Measurements from ENCODE around the gene SLC5A2. TPM values are rescaled to one million over a fixed set of nuclear protein-coding genes. Genes with fewer than 3 reads are reported as not detected.

The SLC5A2 gene
- total RNA-seq, 2 experiments from 2014 or later = not detected

- Histone ChIP-seq H3K79me2 (ENCODE audit: insufficient read depth, low read depth, low read length) (no peaks in the 10 kb centered on the region), H2AFZ (ENCODE audit: low read length) (no peak overlapping the region), H3K4me2 (ENCODE audit: low read length) (no peak overlapping the region), H3K36me3 (ENCODE audit: insufficient read depth, low read length) (no peaks in the 10 kb centered on the region), H3K9me2 (ENCODE audit: insufficient read depth, low read length) (no peaks in the 10 kb centered on the region), H3K9me3 (ENCODE audit: low read length) (no peaks in the 10 kb centered on the region), H3K4me3 (ENCODE audit: low read depth, low read length, poor library complexity, severe bottlenecking) (no peak overlapping the region), H4K20me1 (ENCODE audit: insufficient read depth, low read length) (no peaks in the 10 kb centered on the region), H3K27ac (ENCODE audit: low read depth, low read length, poor library complexity, severe bottlenecking) (no peak overlapping the region), H3K4me1 (ENCODE audit: insufficient read depth, low read length, poor library complexity, severe bottlenecking) (no peaks in the 10 kb centered on the region)
- ChIA-PET POLR2A (no interaction called here), CTCF (ENCODE audit: unreplicated experiment) (no interaction called here)
- intact Hi-C loops (cut with micrococcal nuclease; ENCODE audit: unreplicated experiment) = no loop called here
- no TSS peak for BruUV-seq (replicated peaks)
- no peak for TF ChIP-seq EZH2phosphoT487 (IDR thresholded peaks at IDR 0.05; ENCODE audit: borderline replicate concordance, low read depth, low read length)
- TF ChIP-seq, protein P1, sequence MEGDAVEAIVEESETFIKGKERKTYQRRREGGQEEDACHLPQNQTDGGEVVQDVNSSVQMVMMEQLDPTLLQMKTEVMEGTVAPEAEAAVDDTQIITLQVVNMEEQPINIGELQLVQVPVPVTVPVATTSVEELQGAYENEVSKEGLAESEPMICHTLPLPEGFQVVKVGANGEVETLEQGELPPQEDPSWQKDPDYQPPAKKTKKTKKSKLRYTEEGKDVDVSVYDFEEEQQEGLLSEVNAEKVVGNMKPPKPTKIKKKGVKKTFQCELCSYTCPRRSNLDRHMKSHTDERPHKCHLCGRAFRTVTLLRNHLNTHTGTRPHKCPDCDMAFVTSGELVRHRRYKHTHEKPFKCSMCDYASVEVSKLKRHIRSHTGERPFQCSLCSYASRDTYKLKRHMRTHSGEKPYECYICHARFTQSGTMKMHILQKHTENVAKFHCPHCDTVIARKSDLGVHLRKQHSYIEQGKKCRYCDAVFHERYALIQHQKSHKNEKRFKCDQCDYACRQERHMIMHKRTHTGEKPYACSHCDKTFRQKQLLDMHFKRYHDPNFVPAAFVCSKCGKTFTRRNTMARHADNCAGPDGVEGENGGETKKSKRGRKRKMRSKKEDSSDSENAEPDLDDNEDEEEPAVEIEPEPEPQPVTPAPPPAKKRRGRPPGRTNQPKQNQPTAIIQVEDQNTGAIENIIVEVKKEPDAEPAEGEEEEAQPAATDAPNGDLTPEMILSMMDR (conservative IDR thresholded peaks at IDR 0.05; ENCODE audit: low read length) = no peak
- no peak for DNase-seq (ENCODE audit: low spot score)
Measured at GRCh38 chr16:31499928-31500327, 17.0 kb downstream of the SLC5A2 start.

GRCh38 chr16:31501226-31501965 is 18.5 kb downstream of the SLC5A2 start:
- CTCF ChIA-PET (ENCODE audit: unreplicated experiment) = interaction anchor here (0.6 kb wide), 1 partner anchor 563 kb away, joined by 3 read pairs; no protein-coding TSS in a partner anchor
- intact Hi-C loops (cut with micrococcal nuclease; ENCODE audit: unreplicated experiment) = no loop called here

More at GRCh38 chr16:31501226-31501965, 18.5 kb downstream of the SLC5A2 start:
- POLR2A ChIA-PET = interaction anchor here (0.5 to 0.7 kb wide), 2 partner anchors 10 to 360 kb away, joined by 3 to 5 read pairs; no protein-coding TSS in a partner anchor
- Histone ChIP-seq H2AFZ (ENCODE audit: low read length) (no peak overlapping the region), H3K4me2 (ENCODE audit: low read length) (no peak overlapping the region), H3K36me3 (ENCODE audit: insufficient read depth, low read length) (no peaks in the 10 kb centered on the region), H3K79me2 (ENCODE audit: insufficient read depth, low read depth, low read length) (no peaks in the 10 kb centered on the region), H3K9me3 (ENCODE audit: low read length) (no peaks in the 10 kb centered on the region), H3K4me3 (ENCODE audit: low read depth, low read length, poor library complexity, severe bottlenecking) (no peak overlapping the region), H3K4me1 (ENCODE audit: insufficient read depth, low read length, poor library complexity, severe bottlenecking) (peaks cover 10% of the 10 kb centered on the region), H4K20me1 (ENCODE audit: insufficient read depth, low read length) (no peaks in the 10 kb centered on the region), H3K9me2 (ENCODE audit: insufficient read depth, low read length) (no peaks in the 10 kb centered on the region), H3K27ac (ENCODE audit: low read depth, low read length, poor library complexity, severe bottlenecking) (no peak overlapping the region)
- no TSS peak for BruUV-seq (replicated peaks)
- no peak for DNase-seq (ENCODE audit: low spot score)
- TF ChIP-seq, protein P1 (conservative IDR thresholded peaks at IDR 0.05; ENCODE audit: low read length) = no peak
- no peak for TF ChIP-seq EZH2phosphoT487 (IDR thresholded peaks at IDR 0.05; ENCODE audit: borderline replicate concordance, low read depth, low read length)

Measured in OCI-LY7 (cell line).